Vagina (tissue), 2 donors: ENCODE data around the gene ITGAE.

Source experiments
- POLR2AphosphoS5 ChIP-seq, 2 donors: sonication (generic); formaldehyde crosslinking; IDR thresholded peaks; one replicate each; pipeline ENCODE4 v1.9.0; 2017; ENCODE audit warnings: antibody characterized with exemption in 2 of 2, mild to moderate bottlenecking in 2 of 2, low read depth in 1 of 2; ENCODE audit not compliant: insufficient read depth in 1 of 2
- TF ChIP-seq, protein P1 (sequence below), 3 experiments: fragments of 450-650 bp in 2 of 3; fragments of 200-600 bp in 1 of 3; sonication (generic) in 1 of 3; IDR thresholded peaks; one replicate each; pipeline ENCODE4 v1.5.1; 2017 to 2019; ENCODE audit warnings: antibody characterized with exemption in 3 of 3, mild to moderate bottlenecking in 2 of 3, moderate library complexity in 2 of 3

GRCh38 chr17:3735515-3735914, 65.5 kb downstream of the ITGAE start:
- no peak for TF ChIP-seq POLR2AphosphoS5 (IDR thresholded peaks at IDR 0.05; ENCODE audit: insufficient read depth in 1 of 2, low read depth in 1 of 2)
- TF ChIP-seq, protein P1, sequence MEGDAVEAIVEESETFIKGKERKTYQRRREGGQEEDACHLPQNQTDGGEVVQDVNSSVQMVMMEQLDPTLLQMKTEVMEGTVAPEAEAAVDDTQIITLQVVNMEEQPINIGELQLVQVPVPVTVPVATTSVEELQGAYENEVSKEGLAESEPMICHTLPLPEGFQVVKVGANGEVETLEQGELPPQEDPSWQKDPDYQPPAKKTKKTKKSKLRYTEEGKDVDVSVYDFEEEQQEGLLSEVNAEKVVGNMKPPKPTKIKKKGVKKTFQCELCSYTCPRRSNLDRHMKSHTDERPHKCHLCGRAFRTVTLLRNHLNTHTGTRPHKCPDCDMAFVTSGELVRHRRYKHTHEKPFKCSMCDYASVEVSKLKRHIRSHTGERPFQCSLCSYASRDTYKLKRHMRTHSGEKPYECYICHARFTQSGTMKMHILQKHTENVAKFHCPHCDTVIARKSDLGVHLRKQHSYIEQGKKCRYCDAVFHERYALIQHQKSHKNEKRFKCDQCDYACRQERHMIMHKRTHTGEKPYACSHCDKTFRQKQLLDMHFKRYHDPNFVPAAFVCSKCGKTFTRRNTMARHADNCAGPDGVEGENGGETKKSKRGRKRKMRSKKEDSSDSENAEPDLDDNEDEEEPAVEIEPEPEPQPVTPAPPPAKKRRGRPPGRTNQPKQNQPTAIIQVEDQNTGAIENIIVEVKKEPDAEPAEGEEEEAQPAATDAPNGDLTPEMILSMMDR (IDR thresholded peaks at IDR 0.05): no peak
